HG03159 (cell line): ENCODE data around the gene TK2.
"Not testable (repeated sequence)": the region's sequence is repeated elsewhere in the genome, so short reads cannot be mapped to it uniquely, and the experiment has no call there.

Experiments used
- ATAC-seq: cut with Tn5 transposase; IDR thresholded peaks from one replicate; pipeline ENCODE4 v1.9.1; 2021; ENCODE audit warnings: mild to moderate bottlenecking, moderate library complexity; ENCODE audit not compliant: unreplicated experiment

The TK2 gene

DNA sequence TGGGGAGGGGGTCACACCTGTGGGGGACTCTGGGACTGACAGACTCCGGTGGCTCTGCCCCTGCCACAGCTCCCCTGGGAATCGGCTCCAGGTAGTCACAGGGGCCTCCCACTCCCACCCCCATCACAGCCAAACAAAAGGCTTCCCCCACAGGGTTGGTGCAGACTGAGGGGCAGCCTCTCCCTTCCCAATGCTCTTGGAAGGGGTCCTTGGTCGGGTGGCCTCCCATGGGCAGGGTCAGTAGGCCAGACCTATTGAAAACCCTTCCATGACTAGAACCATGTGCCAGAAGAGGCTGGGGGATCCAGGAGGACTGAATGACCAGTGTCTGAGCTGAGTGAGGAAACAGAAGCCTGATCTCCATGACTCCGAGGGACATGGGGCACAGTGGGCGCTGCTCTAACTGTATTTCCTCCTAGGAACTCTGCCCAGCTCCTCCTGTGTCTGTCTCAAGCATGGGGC is 28.6 kb downstream of the TK2 start:
- no peak for ATAC-seq

DNA sequence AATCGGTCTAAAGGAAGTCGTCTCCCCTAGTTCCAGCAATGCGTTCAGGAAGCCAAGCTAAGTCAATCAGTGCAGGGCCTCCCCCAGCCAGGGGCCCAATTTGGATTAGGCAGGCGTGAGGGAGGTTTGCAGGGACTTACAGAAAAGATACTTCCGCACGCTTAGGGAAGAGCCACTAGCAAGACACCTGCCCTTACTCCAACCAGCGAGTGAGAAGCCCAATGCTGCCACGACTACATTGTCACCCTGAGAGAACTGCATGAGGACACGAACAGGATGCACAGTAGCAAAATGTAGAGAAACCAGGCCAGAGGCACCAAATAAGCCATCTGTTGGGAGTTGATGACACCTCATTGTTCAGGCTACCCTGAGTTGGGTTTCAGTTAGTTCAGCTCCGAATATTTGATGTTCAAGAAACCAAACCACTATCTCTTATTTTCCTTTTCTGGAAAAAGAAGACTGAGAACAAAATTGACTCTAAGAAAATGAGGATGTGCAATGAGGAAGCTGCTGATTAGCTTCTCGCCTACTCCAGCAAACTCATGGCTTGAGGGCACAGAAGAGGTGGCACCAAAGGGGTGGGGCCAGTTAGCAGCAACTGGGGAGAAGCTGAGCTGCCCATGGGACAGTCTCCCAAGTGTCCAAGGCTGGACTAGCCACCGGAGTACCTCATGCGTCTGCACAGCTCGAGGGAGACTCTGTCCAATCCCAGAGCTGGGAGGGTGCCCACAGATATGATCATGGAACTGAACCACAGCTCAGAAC is 29.3 kb downstream of the TK2 start:
- ATAC-seq, result no peak

DNA sequence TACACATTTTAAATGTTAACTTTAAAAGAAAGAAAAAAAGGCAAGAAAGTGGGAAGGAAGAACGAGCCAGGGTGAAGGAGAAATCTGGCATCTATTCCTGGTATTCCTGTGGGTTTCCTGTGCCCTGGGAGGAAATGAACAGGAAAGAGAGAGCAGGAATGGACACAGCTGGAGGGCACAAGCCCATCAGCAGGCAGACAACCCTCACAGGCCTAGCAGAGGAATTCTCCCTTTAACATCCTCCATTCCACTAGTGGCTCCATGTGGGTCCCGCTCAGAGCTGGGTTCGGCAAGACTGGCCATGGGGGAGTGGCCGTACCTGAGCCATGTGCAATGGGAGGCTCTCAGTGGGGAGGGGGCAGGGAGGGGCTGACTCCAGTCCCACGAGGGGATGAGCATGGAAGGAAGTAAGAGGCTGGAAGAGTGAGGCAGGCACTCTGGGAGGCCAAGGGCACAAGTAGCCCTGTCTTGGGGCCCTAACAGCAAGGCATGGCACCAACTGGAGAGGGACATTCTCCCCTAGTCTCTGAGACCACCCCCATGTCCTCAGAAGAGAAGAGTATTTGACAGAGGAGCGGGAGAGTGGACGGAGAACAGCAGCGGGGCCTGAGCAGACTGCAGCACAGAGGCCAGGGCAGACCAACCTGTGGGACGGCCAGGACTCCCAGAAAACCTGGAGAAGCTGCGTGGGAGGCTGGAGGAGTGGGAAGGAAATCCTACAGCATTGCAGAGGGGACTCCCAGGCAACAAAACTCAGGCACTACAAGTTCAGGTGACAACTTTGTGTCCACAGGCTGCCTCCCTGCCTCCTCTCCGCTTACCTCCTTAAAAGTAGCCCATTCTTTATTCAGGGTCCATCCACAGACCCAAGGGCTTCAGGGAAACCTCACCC is 30.2 kb downstream of the TK2 start:
- ATAC-seq, result no peak

DNA sequence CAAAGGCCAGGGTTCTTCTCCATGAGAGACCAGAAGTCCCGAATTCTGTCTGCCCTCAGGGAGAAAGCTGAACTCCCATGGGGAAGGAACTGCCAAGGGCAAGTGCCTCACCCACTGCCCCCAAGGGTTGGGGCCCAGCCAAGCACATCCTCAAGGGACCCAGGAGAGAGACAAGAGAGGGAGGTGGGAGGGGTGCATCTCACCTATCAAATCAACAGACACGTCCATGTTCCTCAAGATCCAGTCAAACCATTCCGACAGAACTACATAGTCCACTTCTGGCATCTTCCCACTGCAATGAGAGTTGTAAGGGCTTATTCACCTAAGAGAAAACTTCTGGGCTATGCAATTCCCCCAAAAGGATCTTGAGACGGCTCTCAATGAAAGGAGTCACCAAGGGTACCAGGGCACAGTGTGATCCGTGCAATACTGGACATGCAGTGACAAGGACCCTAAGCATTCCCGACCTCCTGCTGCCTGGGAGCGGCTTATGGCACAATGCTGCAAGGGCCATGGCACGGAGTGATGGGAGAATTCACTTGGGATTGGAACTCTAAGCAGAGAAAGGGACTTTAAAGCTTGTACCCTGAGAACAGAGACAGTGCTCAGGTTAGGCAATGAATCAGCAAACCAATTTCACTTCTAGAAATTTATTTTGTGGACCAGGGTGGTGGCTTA is 32.2 kb downstream of the TK2 start:
- ATAC-seq, result no peak

DNA sequence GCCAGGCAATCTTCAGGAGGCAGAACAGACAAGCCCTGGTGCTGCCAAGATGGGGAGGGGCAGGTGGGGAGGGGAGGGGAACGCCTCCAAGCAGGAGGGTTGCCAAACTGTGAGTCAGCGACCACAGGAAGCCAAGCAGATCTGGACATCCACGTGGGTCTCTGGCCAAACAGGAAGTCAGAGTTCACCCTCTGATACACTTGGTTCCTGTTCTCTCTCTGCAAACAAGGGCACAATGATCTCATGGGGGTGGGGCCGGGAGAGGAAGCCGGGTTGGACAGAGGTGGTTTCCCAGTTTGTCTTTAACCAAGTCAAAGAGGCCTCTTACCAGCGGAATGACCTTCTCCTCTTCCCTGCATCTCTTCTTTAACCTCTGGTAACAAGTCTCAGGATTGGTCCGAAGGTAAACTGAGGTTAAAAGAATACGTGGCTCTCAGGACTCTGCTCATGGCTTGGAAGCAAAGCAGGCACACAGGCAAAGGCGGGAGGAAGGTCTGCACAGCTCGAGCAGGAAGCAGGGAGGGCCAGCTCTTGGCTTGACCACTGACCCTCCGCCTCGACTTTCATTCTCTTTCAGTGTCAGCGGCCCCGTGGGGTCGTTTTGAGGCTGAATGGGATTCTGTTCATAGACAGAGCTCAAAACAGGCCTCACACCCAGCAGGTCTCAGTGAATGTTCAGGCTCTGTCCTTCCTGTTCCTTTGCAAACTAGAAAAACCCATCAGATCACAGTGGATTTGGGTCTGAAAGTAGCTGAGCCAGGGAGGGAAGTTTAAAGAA is 32.9 kb downstream of the TK2 start:
- peak; percentile 97 for ATAC-seq

DNA sequence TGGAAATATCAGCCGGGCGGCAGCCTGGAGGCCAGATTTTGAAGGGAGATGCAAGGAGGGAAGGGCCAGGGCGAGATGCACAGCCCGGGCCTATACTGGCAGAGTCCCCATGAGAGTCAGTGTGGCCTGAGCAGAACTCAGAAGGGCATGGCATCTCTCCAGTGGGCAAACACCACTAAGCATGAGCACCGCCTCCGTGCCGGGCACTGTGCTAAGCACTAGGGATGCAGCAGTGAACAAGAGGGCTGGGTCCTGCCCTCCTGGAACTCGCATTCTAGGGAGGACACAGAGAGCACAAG is 33.5 kb downstream of the TK2 start:
- ATAC-seq, result no peak

DNA sequence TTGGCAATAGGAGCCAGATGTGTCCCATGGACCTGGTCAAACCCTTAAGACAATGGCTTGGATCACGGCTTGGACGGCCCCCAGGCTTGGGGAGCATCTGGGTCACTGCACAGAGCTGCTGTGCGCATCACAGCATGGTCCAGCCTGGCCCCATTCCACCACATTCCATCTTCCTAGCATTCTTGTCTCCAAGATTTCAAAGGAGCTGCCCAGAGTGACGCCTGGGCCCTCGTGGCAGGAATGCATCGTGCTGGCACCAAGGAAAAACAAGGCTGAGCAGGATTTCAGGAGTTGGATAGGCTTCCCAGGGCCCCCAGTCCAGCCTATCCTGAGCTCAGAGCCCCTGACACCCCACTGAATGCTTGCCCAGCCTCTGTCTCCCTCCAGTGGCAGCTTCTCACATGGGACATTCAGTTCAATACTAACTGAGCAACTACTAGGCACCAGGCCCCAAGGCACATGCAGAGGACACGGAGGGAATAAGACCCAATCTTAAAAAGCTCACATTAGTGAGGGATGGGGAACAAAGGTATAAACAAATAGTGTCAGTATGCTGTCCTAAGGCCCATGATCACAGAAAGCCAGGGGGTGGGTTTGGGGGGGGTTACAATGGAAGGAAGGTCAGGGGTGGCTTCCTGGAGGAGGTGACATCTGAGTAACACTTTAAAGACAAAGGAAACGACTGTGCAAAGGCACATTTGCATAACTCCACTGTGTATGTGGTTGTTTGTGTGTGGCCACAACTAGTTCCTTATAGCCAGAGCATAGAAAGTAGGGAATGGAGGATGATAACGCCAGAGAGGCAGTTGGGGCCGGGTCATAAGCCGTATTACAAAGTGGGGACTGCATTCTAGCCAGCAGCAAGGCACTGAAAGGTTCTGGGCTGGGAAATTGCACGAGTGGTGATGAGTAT is 34.1 kb downstream of the TK2 start:
- no peak for ATAC-seq

DNA sequence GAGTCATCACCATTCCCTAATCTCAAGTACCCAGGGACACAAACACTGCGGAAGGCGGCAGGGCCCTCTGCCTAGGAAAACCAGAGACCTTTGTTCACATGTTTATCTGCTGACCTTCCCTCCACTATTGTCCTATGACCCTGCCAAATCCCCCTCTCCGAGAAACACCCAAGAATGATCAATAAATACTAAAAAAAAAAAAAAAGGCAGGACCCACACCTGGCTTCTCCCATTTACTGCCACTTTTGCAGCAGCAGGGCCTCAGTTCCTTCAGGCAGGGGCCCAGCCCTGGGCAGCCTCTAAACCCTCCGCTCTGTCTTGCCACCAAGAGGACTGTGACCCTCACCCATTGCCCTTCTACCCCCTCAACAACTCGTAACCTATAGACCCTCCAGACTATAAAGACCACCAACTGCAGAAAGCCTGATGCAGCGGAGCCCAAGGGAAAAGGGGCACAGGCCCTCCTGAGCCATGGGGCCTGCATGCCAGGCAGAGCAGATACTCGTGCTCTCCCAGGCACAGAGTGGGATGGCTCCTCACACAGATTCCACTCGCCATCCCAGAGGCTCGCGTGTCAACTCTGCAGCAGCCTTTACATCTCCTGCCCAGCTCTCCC is 34.8 kb downstream of the TK2 start:
- not testable (repeated sequence) for ATAC-seq

DNA sequence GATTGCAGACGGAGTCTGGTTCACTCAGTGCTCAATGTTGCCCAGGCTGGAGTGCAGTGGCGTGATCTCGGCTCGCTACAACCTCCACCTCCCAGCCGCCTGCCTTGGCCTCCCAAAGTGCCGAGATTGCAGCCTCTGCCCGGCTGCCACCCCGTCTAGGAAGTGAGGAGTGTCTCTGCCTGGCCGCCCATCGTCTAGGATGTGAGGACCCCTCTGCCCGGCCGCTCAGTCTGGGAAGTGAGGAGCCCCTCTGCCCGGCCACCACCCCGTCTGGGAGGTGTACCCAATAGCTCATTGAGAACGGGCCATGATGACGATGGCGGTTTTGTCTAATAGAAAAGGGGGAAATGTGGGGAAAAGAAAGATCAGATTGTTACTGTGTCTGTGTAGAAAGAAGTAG is 35.5 kb downstream of the TK2 start:
- not testable (repeated sequence) for ATAC-seq

DNA sequence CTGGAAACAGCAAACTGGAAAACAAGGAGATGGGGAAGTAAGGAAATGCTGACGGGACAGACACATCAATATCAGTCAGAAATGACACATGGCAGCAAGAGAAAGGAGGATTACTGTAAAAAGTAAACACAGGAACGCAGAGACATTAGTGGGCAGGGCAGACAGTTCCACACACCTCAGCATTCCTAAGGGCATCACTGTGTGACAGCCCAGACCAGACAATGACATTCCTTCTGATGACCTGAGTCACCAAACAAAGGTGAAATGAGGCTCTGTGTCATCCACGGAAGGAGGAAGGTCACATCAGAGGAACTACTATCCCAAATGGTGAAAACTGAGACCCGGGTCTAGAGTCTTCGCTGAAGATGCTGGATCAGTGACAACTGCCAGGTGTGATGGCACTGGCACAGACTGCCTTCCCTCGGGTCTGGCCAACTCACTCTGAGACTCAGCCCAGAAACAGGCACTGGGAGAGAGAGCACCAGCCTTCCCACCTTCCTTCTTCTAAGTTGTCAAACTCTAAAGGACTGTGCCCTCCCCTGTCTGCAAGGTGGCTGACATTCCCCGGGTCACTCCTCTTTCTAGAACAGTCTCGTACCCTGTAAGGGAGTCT is 36.7 kb downstream of the TK2 start:
- ATAC-seq, result no peak

DNA sequence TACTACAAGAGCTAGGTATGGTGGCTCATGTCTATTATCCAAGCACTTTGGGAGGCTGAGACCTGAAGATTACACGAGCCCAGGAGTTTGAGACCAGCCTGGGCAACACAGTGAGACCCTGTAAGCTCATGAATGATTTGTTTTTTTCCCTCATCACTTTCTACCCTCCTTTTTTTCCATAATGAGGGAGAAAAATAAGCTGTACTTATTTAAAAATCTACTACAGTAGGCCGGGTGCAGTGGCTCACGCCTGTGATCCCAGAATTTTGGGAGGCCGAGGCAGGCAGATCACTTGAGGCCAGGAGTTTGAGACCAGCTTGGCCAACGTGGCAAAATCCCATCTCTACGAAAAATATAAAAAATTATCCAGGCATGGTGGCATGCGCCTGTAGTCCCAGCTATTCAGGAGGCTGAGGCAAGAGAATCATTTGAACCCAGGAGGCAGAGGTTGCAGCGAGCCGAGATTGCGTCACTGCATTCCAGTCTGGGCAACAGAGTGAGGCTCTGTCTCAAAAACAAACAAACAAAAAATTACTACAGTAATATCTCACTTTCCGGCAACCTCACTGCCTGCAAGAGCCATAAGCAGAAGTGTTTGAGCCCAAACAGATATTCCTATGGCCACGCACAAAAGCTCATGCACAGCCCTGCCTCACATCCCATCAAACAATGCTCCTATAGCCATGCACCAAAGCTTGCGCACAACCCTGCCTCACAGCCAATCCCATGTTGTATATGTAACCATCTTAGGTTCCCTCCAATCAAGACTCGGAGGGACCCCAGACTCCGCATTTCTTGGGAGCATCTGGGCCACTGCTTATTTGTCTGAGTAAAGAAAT is 37.4 kb downstream of the TK2 start:
- ATAC-seq, result no peak

DNA sequence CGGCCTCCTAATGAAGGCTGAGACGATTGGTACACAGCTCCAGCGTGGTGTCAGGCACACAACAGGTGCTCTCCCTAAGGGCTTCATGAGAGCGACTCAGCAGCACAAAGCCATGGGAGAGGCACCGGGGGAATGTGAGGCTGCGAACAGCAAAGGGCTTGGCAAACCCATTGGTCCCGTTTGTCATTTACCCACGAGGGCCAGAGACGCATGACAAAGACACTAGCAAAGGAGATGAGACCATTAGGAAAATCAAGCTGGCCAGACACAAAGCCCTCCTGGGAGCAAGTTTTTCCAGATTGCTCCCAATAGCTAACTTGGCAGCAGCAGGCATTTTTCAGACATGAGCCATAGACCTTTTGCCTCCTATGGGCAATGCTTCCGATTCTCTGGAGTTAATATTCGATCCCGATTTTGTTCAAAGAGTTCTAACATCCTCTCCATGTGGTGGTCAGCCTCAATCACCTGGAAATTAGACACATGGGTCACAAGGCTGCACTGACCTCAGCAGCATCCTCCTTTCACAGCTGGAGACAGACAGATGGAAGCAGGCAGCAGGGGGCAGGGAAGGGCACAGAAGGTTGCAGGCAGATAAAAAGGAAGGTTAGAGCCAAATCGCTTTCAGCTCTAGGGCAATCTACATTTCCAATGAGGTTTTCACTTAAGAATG is 38.2 kb downstream of the TK2 start:
- no peak for ATAC-seq

DNA sequence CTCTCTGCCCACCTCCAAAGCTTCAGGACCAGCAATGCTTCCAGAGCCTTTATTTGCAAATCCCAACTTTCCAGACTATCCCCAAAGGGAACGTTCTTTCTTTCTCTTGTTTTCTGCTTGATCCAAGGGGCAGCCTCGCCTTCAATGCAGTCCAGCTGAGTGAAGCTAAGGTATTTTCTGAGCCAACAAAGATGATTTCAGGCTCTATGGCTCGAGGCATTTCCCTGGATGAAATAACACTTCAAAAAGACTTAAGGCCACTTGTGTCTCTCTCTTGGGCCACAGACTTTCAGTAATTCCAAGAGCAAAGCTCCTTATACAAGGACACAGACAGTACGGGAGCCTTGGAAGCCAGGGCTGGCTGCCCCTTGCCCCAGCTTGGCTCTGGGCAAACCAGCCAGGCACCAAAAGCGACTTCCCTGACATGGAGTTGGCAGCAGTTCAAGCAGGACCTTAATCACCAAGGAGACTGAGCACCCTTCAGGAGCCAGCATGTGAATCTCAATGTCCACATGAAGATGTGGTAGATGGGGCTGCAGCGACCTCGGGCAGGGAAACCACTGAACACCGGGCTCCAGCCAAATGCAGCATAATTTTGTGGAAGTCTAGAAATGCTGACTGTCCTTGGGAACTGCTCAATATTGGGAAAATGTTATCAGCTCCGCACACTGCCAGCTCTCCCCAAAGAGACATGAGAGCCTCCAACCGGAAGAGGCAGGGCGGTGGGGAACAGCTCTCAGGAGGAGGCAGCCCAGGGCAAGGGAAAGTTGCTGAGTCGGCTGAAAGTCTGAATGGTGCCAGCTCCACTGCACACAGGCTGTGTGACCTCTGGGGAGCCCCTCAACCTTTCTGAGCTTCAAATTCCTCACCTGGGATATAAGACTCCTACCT is 39.0 kb downstream of the TK2 start:
- no peak for ATAC-seq

DNA sequence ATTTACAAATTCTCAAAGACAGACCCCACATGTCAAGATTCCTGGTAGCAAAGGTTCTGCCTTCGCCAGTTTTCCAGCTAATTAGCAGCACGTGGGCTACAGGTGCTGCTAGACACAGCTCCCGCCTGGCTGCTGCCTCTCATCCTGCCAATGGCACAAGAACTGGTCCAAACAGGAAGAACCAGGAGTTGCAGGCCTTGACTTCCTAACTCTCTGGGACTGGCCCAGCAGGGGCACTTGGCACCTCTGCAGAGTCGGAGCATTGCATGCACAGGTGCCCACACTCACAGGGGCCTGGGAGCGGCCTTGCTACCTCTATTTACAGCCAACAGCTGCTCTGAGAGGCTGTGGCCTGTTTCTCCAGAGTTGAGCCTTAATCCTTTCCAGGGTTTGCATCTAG is 39.6 kb downstream of the TK2 start:
- ATAC-seq, result no peak

DNA sequence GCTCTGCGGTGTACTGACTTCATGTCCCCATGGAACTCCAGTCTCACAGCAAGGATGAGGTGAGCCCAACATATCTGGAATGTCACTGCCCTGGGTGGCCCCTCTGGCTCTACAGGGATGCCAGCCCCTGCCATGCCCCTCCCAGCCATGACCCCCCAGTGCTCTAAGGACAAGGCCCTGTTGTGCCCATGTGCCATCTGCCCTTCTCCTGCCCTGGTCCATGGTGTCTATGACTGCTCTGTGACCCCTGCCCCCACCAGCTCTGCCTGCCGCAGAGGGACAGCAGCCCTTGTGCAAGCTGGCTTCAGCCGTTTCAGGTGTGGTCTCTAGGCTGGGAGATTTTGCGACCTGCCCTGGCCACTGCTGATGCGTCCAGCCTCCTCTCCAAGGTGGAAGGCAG is 40.3 kb downstream of the TK2 start:
- ATAC-seq, result no peak

DNA sequence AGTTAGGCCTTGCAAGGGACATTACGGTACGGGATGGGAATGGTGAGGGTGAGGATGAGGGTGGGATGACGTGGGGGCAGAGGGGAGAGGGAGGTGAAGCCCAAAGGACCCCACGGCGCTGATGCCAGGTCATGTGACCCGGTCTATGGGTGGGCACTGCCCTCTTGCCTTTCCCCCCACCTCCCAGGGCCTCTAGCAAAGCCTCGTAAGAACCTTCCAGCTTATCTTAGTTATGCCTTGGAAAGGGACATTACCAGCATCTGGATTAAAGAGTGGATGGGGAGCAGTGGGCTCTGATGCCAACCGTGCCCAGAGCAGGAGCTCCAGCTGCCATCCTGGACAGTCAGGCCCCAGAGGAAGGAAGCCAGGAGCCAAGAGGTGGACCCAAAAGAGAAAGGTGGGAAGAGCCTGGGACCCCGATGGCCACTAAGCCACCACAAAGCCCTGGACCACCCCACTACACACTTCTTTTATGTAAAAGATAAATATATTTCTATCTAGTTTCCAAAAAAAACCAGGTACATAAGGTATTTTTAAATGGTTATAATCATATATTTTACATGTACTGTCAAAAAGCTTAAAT is 40.9 kb downstream of the TK2 start:
- ATAC-seq, result no peak
